ENCODE data around the gene ZNF433. TPM values are rescaled to one million over a fixed set of nuclear protein-coding genes. Genes with fewer than 3 reads are reported as not detected.

ZNF433 gene
- total and polyA plus RNA-seq, 2 donors (not counting 3 experiments of a cell fraction or from before 2014, with no cell fraction given) = 1.8 to 2.1 TPM

- intact Hi-C loops (cut with micrococcal nuclease) (no loop called here), dilution Hi-C loops (cut with MboI; ENCODE audit: extremely low pct_ligation_motif_present, low sequenced_read_pairs) (no loop called here)
- Histone ChIP-seq H3K27ac (ENCODE audit: insufficient read depth, low read depth, low read length) (no peak overlapping the region), H3K36me3 (ENCODE audit: control insufficient read depth in 2 of 2, extremely low read depth in 1 of 2, insufficient read depth in 2 of 2, low read length in 2 of 2) (peaks cover 0 to 13% of the 10 kb centered on the region in 2 experiments), H3K9ac (replicated peaks; ENCODE audit: extremely low read depth, insufficient read depth, low read length) (no peak overlapping the region), H3K4me2 (ENCODE audit: insufficient read depth, low read length) (no peak overlapping the region), H4K20me1 (replicated peaks; ENCODE audit: control insufficient read depth, extremely low read depth, insufficient read depth, low read length) (no peaks in the 10 kb centered on the region), H3K4me3 (replicated peaks in 1 of 3; ENCODE audit: insufficient read depth in 1 of 3, low read depth in 1 of 3, low read length in 3 of 3) (no peak overlapping the region), H3K79me2 (ENCODE audit: control insufficient read depth, insufficient read depth, low read length) (no peaks in the 10 kb centered on the region), H2AFZ (ENCODE audit: low read depth, low read length) (no peak overlapping the region), H3K9me3 (replicated peaks; ENCODE audit: control insufficient read depth, insufficient read depth, low read length) (peaks cover 23% of the 10 kb centered on the region), H3K4me1 (ENCODE audit: control insufficient read depth, extremely low read depth, insufficient read depth, low read length) (no peaks in the 10 kb centered on the region), H3K9me1 (replicated peaks; ENCODE audit: control insufficient read depth, extremely low read depth, insufficient read depth, low read length) (no peaks in the 10 kb centered on the region), H3K27me3 (ENCODE audit: control insufficient read depth in 2 of 2, insufficient read depth in 2 of 2, low read length in 2 of 2) (no peaks in the 10 kb centered on the region)
- BruUV-seq (replicated peaks) = no TSS peak
- ChIA-PET CTCF (no interaction called here), POLR2A (no interaction called here)
- TF ChIP-seq POLR2A (IDR thresholded peaks at IDR 0.05; ENCODE audit: low read depth, low read length) (no peak), MAX (IDR thresholded peaks at IDR 0.05; ENCODE audit: insufficient read depth, insufficient read length) (no peak), FOS (IDR thresholded peaks at IDR 0.05; ENCODE audit: borderline replicate concordance, insufficient read depth, low read length) (no peak), CTCF (IDR thresholded peaks at IDR 0.05; ENCODE audit: extremely low read depth in 1 of 2, insufficient read depth in 1 of 2, low read depth in 1 of 2, low read length in 2 of 2) (no peak), POLR2AphosphoS5 (IDR thresholded peaks at IDR 0.05; ENCODE audit: insufficient read depth, low read depth, low read length) (no peak), MYC (IDR thresholded peaks at IDR 0.05; ENCODE audit: low read depth, low read length) (no peak), JUN (IDR thresholded peaks at IDR 0.05; ENCODE audit: borderline replicate concordance, insufficient read depth, insufficient read length, low read depth) (no peak), GATA2 (IDR thresholded peaks at IDR 0.05; ENCODE audit: insufficient read depth, insufficient read length, low read depth, low read length) (no peak), EZH2 (IDR thresholded peaks at IDR 0.05; ENCODE audit: borderline replicate concordance, low read depth, low read length, severe bottlenecking) (no peak)
- no peak for FAIRE-seq
- no peak for DNase-seq (ENCODE audit: low read depth, low spot score)
Measured at GRCh38 chr19:12015753-12016116, 19.7 kb downstream of the ZNF433 start.
